ENCODE data around the gene ZFAND3. TPM values are rescaled to one million over a fixed set of nuclear protein-coding genes. Genes with fewer than 3 reads are reported as not detected.

Gene ZFAND3
- total RNA-seq, 6 experiments from 2014 or later: 75.2 to 93.2 (median 87.0) TPM

- Mint-ChIP-seq H3K9me3 (no peaks in the 10 kb centered on the region), H3K4me1 (ENCODE audit: low read depth) (no peaks in the 10 kb centered on the region), H3K27me3 (ENCODE audit: insufficient read depth) (peaks cover 3% of the 10 kb centered on the region), H3K4me3 (no peak overlapping the region), H3K36me3 (ENCODE audit: low read depth) (0 out of 2 replicates have a peak, but pooled peaks cover 5% of the 10 kb centered on the region), H3K27ac (no peak overlapping the region)
- DNase-seq: no peak
- no peak for TF ChIP-seq CTCF (IDR thresholded peaks at IDR 0.05)
Measured at GRCh38 chr6:38187811-38188590, 368.5 kb downstream of the ZFAND3 start.

- Mint-ChIP-seq H3K4me3 (no peak overlapping the region), H3K27ac (no peak overlapping the region), H3K9me3 (no peaks in the 10 kb centered on the region), H3K36me3 (ENCODE audit: low read depth) (0 out of 2 replicates have a peak, but pooled peaks cover 5% of the 10 kb centered on the region), H3K27me3 (ENCODE audit: insufficient read depth) (peaks cover 3% of the 10 kb centered on the region), H3K4me1 (ENCODE audit: low read depth) (no peaks in the 10 kb centered on the region)
- TF ChIP-seq CTCF (IDR thresholded peaks at IDR 0.05): no peak
- DNase-seq: no peak
Measured at GRCh38 chr6:38188677-38189335, 369.3 kb downstream of the ZFAND3 start.

GRCh38 chr6:38191418-38191817 lies 371.9 kb downstream of the ZFAND3 start:
- Mint-ChIP-seq H3K27me3 (ENCODE audit: insufficient read depth) (peaks cover 3% of the 10 kb centered on the region), H3K9me3 (no peaks in the 10 kb centered on the region), H3K27ac (no peak overlapping the region), H3K4me3 (no peak overlapping the region), H3K4me1 (ENCODE audit: low read depth) (no peaks in the 10 kb centered on the region), H3K36me3 (ENCODE audit: low read depth) (0 out of 2 replicates have a peak, but pooled peaks cover 5% of the 10 kb centered on the region)
- no peak for DNase-seq
- no peak for TF ChIP-seq CTCF (IDR thresholded peaks at IDR 0.05)

- peaks cover 3% of the 10 kb centered on the region for H3K4me1 Mint-ChIP-seq (ENCODE audit: low read depth)
- DNase-seq: no peak
- TF ChIP-seq CTCF (IDR thresholded peaks at IDR 0.05): no peak
- peaks cover 3% of the 10 kb centered on the region for H3K27me3 Mint-ChIP-seq (ENCODE audit: insufficient read depth)
- no peak overlapping the region for H3K4me3 Mint-ChIP-seq
- no peak overlapping the region for H3K27ac Mint-ChIP-seq
- H3K36me3 Mint-ChIP-seq (ENCODE audit: low read depth): 0 out of 2 replicates have a peak, but pooled peaks cover 5% of the 10 kb centered on the region
- no peaks in the 10 kb centered on the region for H3K9me3 Mint-ChIP-seq
Measured at GRCh38 chr6:38192011-38192410, 372.5 kb downstream of the ZFAND3 start.

- Mint-ChIP-seq H3K4me1 (ENCODE audit: low read depth) (peaks cover 7% of the 10 kb centered on the region), H3K36me3 (ENCODE audit: low read depth) (0 out of 2 replicates have a peak, but pooled peaks cover under 1% of the 10 kb centered on the region), H3K27me3 (ENCODE audit: insufficient read depth) (peaks cover 3% of the 10 kb centered on the region), H3K9me3 (no peaks in the 10 kb centered on the region), H3K4me3 (no peak overlapping the region), H3K27ac (no peak overlapping the region)
- TF ChIP-seq CTCF (IDR thresholded peaks at IDR 0.05): no peak
- no peak for DNase-seq
Measured at GRCh38 chr6:38192487-38192886, 373.0 kb downstream of the ZFAND3 start.
